Esophagus muscularis mucosa (tissue), 4 donors: ENCODE measurements around the gene PDX1. TPM values are rescaled to one million over a fixed set of nuclear protein-coding genes. Genes with fewer than 3 reads are reported as not detected.

Experiments
- DNase-seq: peaks from one replicate; pipeline ENCODE4 v3.0.0-alpha.2; 2017; ENCODE audit errors: extremely low spot score
- H3K27ac ChIP-seq, 4 donors: fragments of 200-600 bp; sonication (generic); replicated peaks in 1 of 4; 1 replicate in 3 of 4; 2 replicates in 1 of 4; pipeline ENCODE4 v1.5.1; 2016 to 2019; ENCODE audit warnings: mild to moderate bottlenecking in 1 of 4
- H3K27me3 ChIP-seq, 4 donors: fragments of 200-600 bp; sonication (generic); one replicate each; pipeline versions ENCODE4 v1.5.1 to v1.6.0; 2016 to 2019
- H3K36me3 ChIP-seq, 4 donors: fragments of 200-600 bp; sonication (generic); one replicate each; pipeline ENCODE4 v1.5.1; 2016 to 2019
- H3K4me1 ChIP-seq, 4 donors: fragments of 200-600 bp; sonication (generic); one replicate each; pipeline ENCODE4 v1.5.1; 2016 to 2019
- H3K4me3 ChIP-seq, 4 donors: fragments of 200-600 bp; sonication (generic); 1 replicate in 2 of 4; 2 replicates in 2 of 4; pipeline ENCODE4 v1.5.1; 2016 to 2019; ENCODE audit warnings: mild to moderate bottlenecking in 4 of 4, moderate library complexity in 1 of 4
- H3K9me3 ChIP-seq, 4 donors: fragments of 200-600 bp; sonication (generic); 1 replicate in 3 of 4; 2 replicates in 1 of 4; pipeline ENCODE4 v1.5.1; 2016 to 2019
- CTCF ChIP-seq, 3 experiments: fragments of 200-600 bp in 2 of 3; fragments of 450-650 bp in 1 of 3; sonication (generic) in 2 of 3; IDR thresholded peaks; one replicate each; pipeline ENCODE4 v1.5.1; 2017 to 2019; ENCODE audit warnings: antibody characterized with exemption in 3 of 3, mild to moderate bottlenecking in 2 of 3, moderate library complexity in 1 of 3
- EP300 ChIP-seq: sonication (generic); formaldehyde crosslinking; IDR thresholded peaks from one replicate; pipeline ENCODE4 v1.6.1; 2017; ENCODE audit warnings: antibody characterized with exemption
- POLR2A ChIP-seq: fragments of 450-650 bp; IDR thresholded peaks from one replicate; pipeline ENCODE4 v1.6.1; 2017; ENCODE audit warnings: antibody characterized with exemption, moderate library complexity, mild to moderate bottlenecking, low read depth
- POLR2AphosphoS5 ChIP-seq, 2 donors: sonication (generic); formaldehyde crosslinking; IDR thresholded peaks; one replicate each; pipeline ENCODE4 v1.6.1; 2017; ENCODE audit warnings: antibody characterized with exemption in 2 of 2
- WGBS: methylation state at CpG from one replicate; pipeline ENCODE4 v1.1.5; 2018; 5-methylcytosine and 5-hydroxymethylcytosine counted together
- intact Hi-C: fragments of 100-400 bp; cut with DNase I; formaldehyde crosslinking; loops from one replicate; pipeline ENCODE4 v1.15.1; 2023
- total RNA-seq, 4 donors: library from RNA; depleted of rRNA; stranded (reverse); fragments of >200 nt; gene quantifications; one replicate each; pipeline versions ENCODE4 v1.1.0 to v1.2.1, GENCODE V29; 2016

The PDX1 gene
- total RNA-seq, 4 donors from 2014 or later, result not detected

DNA sequence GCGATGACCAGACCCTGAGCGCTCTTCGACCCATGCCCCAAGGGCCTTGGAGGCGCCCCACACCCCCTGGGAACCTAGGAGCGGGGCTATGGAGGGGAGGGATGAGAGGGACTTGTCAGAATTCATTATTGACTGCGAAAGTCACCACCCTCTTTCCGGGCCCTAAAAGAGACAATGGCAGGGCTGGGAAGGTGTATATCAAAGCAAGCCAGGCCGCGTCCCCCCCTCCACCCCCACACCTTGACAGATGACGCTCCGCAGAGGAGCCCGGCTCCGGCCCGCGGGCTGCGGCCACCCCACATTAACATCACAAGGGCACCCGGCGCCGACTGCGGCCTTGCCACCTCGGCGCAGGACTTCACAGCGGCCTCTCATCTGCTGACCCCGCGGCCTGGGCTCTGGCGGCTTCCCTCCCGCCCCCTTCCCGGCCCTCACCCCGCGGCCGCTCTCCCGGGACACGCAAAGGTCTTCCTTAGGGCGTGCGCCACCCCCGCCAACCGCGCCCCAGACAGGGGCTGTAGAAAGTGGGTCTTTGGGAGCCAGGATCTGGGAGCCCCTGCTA, 46.9 kb downstream of the PDX1 start:
- H3K9me3 ChIP-seq, result no peaks in the 10 kb centered on the region
- H3K4me3 ChIP-seq, result no peak overlapping the region
- peaks cover 7 to 43% (median 35%) of the 10 kb centered on the region in 4 donors for H3K4me1 ChIP-seq
- WGBS, result 5% methylated on average over 26 of the region's 38 CpGs
- TF ChIP-seq POLR2A (no peak), POLR2AphosphoS5 (IDR thresholded peaks at IDR 0.05) (no peak), CTCF (IDR thresholded peaks at IDR 0.05) (no peak)
- H3K27ac ChIP-seq, result no peak overlapping the region
- intact Hi-C loops, result no loop called here
- DNase-seq, result no peak
- H3K36me3 ChIP-seq, result no peaks in the 10 kb centered on the region
- H3K27me3 ChIP-seq, result peaks cover 0 to 98% (median 80%) of the 10 kb centered on the region in 4 donors

DNA sequence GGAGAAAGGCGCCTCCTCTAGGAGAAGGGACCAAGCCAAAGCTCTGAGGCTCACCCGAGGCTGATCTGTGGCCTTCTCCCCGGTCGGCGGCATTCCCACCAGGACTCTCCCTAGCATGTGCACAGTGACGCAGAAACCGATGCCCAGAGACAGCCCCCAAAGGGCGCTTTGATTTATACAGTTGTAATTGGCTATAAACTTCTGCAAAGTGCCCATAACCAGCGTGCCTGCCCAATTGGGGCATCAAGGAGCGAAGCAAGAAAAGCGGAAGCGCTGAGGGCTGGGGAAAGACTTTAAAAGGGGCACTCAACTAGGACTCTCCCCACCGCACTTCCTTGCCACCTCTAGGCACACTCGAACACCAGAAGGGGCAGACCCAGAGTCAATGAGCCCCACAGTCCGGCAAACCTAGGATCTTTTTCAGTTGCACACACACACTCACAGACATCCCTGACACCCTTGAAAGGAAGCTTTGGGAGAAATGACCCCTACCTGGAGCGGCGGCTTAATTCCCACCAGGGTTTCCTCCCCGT, 47.5 kb downstream of the PDX1 start:
- no peaks in the 10 kb centered on the region for H3K36me3 ChIP-seq
- H3K27ac ChIP-seq, result no peak overlapping the region
- peaks cover 0 to 98% (median 80%) of the 10 kb centered on the region in 4 donors for H3K27me3 ChIP-seq
- WGBS, result 3% methylated on average over 14 of the region's 18 CpGs
- intact Hi-C loops, result no loop called here
- no peak for TF ChIP-seq POLR2AphosphoS5 (IDR thresholded peaks at IDR 0.05)
- TF ChIP-seq EP300, result no peak
- TF ChIP-seq POLR2A, result no peak
- DNase-seq, result no peak
- peaks cover 7 to 43% (median 35%) of the 10 kb centered on the region in 4 donors for H3K4me1 ChIP-seq
- no peak overlapping the region for H3K4me3 ChIP-seq
- H3K9me3 ChIP-seq, result no peaks in the 10 kb centered on the region

DNA sequence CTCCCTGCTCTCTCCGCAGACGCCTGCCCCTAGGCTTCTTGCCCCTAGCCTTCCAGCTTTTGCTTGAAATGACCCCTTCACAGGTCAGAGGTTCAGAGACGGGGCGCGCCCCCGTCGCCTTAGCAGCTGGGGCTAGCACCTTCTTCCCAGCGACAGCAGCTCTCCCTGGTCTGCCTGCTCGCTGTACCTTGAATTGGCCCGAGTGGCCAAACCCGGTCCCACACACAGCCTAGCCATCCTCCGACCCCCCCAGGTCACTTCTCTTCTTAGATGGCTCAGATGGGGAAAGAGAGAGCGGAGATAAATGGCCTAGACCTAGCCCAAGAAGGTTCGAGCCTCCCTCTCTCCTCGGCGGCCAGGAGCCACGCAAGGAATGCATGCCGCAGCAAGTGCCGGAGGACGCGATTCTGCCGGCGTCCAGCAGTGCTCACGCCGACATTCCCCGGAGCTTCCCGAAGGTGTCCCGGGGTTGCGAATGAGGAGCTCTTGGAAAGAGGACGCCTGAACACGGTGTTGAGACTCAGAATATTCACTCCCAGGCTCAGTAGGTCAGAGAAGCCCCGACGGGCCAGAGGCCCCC, 48.0 kb downstream of the PDX1 start:
- peaks cover 0 to 98% (median 76%) of the 10 kb centered on the region in 4 donors for H3K27me3 ChIP-seq
- WGBS, result 1% methylated on average over 11 of the region's 33 CpGs

DNA sequence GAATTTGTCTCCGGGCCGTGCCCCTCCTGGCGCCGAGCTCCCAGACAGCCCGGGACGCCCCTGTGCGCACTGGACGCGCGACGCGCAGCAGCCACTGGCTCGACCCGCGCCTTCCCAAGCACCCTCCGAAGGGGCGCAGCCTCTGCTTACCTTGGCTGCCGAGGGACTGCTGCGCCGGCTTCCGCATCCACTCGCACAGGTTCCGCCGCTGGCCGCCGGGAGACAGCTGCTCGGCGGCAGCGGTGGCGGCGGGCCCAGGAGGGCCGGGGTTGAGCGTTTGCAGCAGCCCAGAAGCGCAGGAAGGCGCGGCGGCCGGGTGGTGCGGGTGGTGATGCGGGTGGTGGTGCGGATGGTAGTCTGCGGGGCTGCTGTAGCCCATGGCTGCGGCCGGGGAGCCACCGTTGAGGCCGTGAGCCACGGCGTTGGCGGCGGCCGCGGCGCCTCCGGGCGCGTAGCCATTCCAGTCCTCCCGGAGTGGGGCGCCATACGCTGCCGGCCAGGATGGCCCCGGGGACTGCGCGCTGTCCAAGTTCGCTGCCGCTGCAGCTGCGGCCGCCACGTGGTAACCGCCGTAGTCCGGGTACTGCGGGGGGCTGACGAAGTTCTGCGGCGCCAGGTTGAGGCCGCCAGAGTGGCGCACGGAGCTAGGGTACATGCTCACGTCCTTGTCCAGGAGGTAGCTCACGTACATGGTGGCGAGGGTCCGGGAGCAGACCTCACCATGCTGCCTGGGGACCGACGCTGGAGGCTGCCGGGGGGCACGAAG, 48.7 kb downstream of the PDX1 start:
- Histone ChIP-seq H3K27me3 (peaks cover 0 to 98% (median 73%) of the 10 kb centered on the region in 4 donors), H3K36me3 (no peaks in the 10 kb centered on the region), H3K4me3 (no peak overlapping the region), H3K27ac (no peak overlapping the region), H3K9me3 (no peaks in the 10 kb centered on the region), H3K4me1 (peaks cover 7 to 43% (median 35%) of the 10 kb centered on the region in 4 donors)
- no peak for DNase-seq
- 0% methylated on average over 1 of the region's 86 CpGs for WGBS
- intact Hi-C loops, result no loop called here
- TF ChIP-seq CTCF (IDR thresholded peaks at IDR 0.05), result no peak
- TF ChIP-seq POLR2A, result no peak
- TF ChIP-seq POLR2AphosphoS5 (IDR thresholded peaks at IDR 0.05), result no peak
- no peak for TF ChIP-seq EP300

More for the DNA sequence above, 48.0 kb downstream of the PDX1 start:
- Histone ChIP-seq H3K27ac (no peak overlapping the region), H3K4me1 (peaks cover 7 to 43% (median 35%) of the 10 kb centered on the region in 4 donors), H3K36me3 (no peaks in the 10 kb centered on the region), H3K9me3 (no peaks in the 10 kb centered on the region), H3K4me3 (no peak overlapping the region)
- no peak for TF ChIP-seq POLR2A
- no peak for TF ChIP-seq POLR2AphosphoS5 (IDR thresholded peaks at IDR 0.05)
- no peak for TF ChIP-seq EP300
- TF ChIP-seq CTCF (IDR thresholded peaks at IDR 0.05), result no peak
- intact Hi-C loops, result no loop called here
- DNase-seq, result no peak
